ENCODE data around the gene AZU1.

GRCh38 chr19:866769-867300 lies 39.2 kb downstream of the AZU1 start:
- TF ChIP-seq POLR2A (IDR thresholded peaks at IDR 0.05) (no peak), CTCF (IDR thresholded peaks at IDR 0.05) (no peak), POLR2AphosphoS5 (IDR thresholded peaks at IDR 0.05) (no peak)

Data from sigmoid colon (tissue), 4 donors.